GM10847 (cell line): ENCODE data around the gene RBM4.

ENCODE experiments used
- POLR2A ChIP-seq: IDR thresholded peaks from 2 replicates; pipeline ENCODE4 v1.6.1; 2011; ENCODE audit not compliant: insufficient read length; ENCODE audit errors: extremely low read depth

The RBM4 gene

DNA sequence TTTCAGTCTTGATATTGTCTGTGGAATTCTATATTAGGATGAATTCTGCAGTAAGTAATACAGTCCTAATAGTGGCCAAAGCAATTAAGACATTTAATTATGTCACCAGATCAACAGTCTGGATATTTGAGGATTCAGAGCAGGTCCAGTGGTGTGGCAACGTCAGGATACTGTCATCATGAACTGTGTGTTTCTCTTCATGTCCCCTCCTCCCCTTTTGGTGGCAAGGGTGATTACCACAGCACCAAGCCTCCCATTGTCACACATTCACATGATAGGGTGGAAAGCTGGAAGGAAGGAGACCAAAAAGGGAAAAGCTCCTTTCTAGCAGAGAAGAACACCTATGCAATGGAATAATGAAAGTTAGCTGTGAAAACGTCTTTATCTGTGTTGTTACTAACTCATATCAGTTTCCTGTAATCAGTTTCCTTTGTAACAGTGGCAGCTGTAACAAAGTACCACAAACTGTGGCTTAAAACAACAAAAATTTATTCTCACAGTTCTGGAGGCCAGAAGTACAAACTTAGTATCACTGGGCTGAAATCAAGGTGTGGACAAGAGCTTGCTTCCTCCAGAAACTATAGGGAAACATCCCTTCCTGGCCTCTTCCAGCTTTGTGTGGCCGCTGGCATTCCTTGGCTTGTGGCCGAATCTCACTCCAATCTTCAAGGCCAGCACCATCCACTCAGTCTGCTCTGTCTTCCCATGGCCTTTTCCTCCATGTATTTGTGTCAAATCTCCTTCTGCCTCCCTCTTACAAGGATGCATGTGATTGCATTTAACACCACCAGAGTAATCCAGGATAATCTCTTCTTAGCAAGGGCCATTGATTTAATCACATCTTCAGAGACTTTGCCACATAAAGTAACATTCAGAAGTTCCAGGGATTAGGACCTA, 28.5 kb upstream of the RBM4 start:
- no peak for TF ChIP-seq POLR2A

- no peak for TF ChIP-seq POLR2A
These were observed 26.0 kb upstream of the RBM4 start for GRCh38 chr11:66612458-66612857.

DNA sequence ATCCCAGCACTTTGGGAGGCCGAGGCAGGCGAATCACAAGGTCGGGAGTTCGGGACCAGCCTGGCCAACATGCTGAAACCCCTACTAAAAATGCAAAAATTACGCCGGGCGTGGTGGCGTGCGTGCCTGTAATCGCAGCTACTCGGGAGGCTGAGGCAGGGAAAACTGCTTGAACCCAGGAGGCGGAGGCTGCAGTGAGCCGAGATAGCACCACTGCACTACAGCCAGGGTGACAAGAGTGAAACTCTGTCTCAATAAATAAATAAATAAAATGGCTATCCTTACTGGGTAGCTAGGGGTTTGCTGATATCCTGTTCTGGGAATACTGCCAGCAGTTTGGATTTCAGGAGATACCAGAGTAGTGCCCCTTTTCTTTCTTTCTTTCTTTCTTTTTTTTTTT, 24.4 kb upstream of the RBM4 start:
- no peak for TF ChIP-seq POLR2A

DNA sequence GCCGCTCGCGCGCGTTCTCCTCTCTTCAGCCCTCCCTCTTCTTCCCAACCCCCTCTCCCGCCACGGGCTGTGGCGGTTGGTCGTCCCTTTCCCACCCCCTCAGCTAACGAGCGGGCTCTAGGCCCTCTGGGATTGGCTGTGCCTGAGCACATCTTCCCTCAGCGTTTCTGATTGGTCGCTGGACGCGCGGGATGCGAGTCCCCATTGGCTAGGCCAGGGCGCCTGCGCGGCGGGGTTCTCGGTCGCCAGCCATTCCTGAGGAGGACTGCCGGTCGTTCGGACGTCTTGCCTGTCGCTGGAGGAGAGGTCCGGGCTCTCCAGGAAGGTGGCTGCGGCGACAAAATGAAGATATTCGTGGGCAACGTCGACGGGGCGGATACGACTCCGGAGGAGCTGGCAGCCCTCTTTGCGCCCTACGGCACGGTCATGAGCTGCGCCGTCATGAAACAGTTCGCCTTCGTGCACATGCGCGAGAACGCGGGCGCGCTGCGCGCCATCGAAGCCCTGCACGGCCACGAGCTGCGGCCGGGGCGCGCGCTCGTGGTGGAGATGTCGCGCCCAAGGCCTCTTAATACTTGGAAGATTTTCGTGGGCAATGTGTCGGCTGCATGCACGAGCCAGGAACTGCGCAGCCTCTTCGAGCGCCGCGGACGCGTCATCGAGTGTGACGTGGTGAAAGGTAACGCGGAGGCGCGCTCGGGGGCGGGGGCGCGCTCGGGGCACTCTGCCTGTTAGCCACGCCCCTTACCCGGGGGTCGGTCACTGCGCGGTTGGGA, 21.9 kb upstream of the RBM4 start, which contains the start of gene RBM14:
TSS of gene RBM14 (plus strand) at position 252 of the 776 bp plus-strand sequence. CDS start at position 343, 91 bp downstream.
- TF ChIP-seq POLR2A: peak; percentile 98

DNA sequence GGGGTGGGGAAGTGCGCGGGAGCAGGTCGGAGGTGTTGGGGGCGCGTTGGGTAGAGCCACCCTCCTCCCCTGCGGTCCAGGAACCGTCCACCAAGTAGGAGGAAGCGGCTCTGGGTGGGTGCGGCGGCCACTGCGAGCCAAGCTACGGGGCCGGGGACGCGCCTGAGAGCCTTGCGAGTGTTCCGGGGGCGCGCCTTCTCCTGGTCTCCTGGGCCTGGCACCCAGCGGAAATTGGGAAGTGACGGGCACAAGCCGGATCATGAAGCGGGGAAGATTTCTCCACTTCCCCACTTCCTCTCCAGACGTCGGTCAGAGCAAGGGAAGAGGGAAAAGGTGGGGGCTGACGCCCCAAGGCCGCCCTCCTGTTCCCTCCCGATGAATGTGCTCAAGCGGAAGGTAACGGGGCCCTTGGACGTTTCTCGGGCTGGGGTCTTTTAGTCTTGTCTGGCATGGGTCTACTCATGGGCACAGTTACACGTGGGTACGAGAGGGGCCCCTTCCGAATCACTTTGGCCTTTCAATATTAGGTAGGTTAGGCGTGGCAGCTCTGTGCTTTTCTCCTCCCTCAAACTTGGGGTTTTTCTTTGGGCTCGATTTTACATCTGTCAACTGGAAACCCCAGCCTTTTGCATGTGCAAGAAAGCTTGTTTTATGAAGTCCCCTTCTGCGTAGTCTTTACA, 21.2 kb upstream of the RBM4 start:
- no peak for TF ChIP-seq POLR2A

GRCh38 chr11:66619080-66619554, 19.4 kb upstream of the RBM4 start:
- no peak for TF ChIP-seq POLR2A

DNA sequence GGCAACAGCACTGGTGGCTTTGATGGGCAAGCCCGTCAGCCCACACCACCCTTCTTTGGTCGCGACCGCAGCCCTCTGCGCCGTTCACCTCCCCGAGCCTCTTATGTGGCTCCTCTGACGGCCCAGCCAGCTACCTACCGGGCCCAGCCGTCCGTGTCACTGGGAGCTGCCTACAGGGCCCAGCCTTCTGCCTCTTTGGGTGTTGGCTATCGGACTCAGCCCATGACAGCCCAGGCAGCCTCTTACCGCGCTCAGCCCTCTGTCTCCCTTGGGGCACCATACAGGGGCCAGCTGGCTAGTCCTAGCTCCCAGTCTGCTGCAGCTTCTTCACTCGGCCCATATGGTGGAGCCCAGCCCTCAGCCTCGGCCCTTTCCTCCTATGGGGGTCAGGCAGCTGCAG, 14.1 kb upstream of the RBM4 start:
- TF ChIP-seq POLR2A: no peak

- TF ChIP-seq POLR2A: no peak
These were observed 13.3 kb upstream of the RBM4 start for GRCh38 chr11:66625041-66625751.

DNA sequence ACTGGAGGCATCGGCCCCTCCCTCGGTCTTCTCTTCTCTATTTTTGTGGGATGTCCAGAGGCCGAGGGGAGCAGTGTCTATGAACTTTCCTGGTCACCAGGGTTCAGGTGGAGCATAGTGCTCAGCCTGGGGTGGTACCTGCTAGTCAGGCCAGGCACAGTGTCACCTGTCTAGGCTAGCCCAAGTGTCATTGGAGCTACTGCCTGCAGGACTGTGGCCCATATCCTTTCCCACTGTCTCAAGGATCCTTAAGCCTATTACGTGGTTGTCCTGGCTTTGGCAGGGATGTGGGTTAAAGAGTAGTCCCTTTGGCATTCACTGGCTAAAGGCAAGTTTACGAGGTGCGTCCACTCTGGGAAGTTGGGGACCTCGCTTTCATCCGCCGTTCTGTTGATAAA, 12.8 kb upstream of the RBM4 start:
- TF ChIP-seq POLR2A: no peak

GRCh38 chr11:66626382-66626781, 12.1 kb upstream of the RBM4 start:
- no peak for TF ChIP-seq POLR2A

- TF ChIP-seq POLR2A: no peak
These were observed 11.6 kb upstream of the RBM4 start for GRCh38 chr11:66626926-66627325.

DNA sequence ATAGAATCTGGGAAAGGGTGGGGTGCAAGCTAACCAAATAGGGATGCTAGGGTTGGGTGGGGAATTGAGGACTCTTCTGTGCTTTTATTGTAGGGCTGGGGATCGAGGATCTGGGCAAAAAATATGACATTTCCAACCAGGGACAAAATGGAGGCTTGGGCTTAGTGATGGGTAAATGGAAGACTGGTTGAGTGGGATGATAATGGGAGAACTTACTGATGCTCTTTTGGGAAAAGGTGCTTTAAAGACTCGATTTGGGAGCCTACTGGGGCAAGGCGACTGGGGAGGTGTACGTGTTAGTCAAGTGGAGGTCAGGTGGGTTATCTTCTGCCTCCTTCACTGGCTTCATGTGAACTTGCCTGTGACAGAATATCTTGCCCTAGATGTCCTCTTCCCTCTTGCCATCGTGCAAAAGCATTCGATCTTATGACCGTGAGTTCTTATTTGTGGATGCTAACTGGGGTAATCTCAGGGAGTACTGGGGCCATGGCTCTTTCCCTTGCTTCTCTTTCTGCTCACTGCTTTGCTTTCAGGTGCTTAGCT, 10.4 kb upstream of the RBM4 start:
- TF ChIP-seq POLR2A: no peak

DNA sequence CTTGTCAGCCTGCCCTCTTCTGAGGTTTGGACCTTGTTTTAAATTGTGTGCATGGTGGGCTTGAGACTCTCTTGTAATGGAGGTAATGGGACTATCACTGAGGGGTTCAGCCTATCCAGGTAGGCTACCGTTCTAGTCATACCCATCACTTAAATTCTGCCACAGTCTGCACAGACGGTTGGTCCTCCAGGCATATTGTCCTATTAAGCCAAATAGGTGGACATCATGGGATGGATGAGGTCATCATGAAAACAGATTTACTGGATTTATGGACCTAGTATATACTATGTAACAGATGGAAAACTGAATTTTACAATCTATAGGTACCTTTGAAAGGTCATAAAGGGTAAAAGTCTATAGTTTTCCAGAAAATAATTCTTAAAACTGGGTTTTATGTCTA, 9.1 kb upstream of the RBM4 start:
- no peak for TF ChIP-seq POLR2A

- no peak for TF ChIP-seq POLR2A
These were observed 6.6 kb upstream of the RBM4 start for GRCh38 chr11:66631883-66632282.

DNA sequence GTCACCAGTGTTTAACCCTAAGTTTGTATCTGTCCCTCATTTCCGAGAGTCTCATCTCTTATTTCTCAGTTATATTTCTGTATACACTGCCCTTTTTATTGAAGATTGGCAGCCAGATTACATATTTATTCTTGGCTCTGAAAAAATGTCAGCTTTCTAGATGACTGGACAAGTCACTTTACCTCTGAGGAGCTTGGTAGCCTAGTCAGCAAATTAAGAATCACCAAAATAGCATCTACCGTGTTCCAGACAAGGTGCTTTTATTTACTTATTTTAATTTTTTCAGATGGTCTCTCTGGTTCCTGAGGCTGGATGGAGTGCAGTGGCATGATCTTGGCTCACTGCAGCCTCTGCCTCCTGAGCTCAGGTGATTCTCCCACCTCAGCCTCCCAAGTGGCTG, 5.6 kb upstream of the RBM4 start:
- no peak for TF ChIP-seq POLR2A
